Measurements from ENCODE around the gene COX7A2L.

The COX7A2L gene

GRCh38 chr2:42361728-42362283 is 789 bp upstream of the COX7A2L start:
- H3K9ac ChIP-seq (ENCODE audit: low read length), result peak overlapping the region; percentile 36; the same call in 1 of the 2 replicates
- H3K9me2 ChIP-seq (replicated peaks; ENCODE audit: insufficient read depth, low read length), result no peaks in the 10 kb centered on the region
- no peaks in the 10 kb centered on the region for H3K36me3 ChIP-seq (replicated peaks; ENCODE audit: insufficient read depth, low read length)
- TF ChIP-seq EZH2phosphoT487 (IDR thresholded peaks at IDR 0.05; ENCODE audit: low read length) (no peak), CTCF (IDR thresholded peaks at IDR 0.05; ENCODE audit: low read length) (no peak), EZH2 (optimal IDR thresholded peaks at IDR 0.05; ENCODE audit: low read depth, low read length) (no peak)
- H3K79me2 ChIP-seq (ENCODE audit: low read length), result peaks cover 42% of the 10 kb centered on the region
- no peaks in the 10 kb centered on the region for H3K27me3 ChIP-seq (replicated peaks; ENCODE audit: insufficient read depth, low read length)
- peaks cover 3% of the 10 kb centered on the region; the same call in 1 of the 2 replicates for H4K20me1 ChIP-seq (ENCODE audit: insufficient read depth, low read length)
- peak; percentile 12 for DNase-seq
- peak overlapping the region; percentile 67 for H2AFZ ChIP-seq (ENCODE audit: low read length)
- H3K9me3 ChIP-seq (replicated peaks; ENCODE audit: insufficient read depth, low read length), result no peaks in the 10 kb centered on the region
- H3K4me1 ChIP-seq (ENCODE audit: low read length), result peaks cover 14% of the 10 kb centered on the region
- peaks cover 14% of the 10 kb centered on the region for H3F3A ChIP-seq (ENCODE audit: insufficient read depth, low read length)
- H3K27ac ChIP-seq (ENCODE audit: low read length), result peak overlapping the region; percentile 86; the same call in 1 of the 2 replicates
- H3K4me2 ChIP-seq (ENCODE audit: low read depth, low read length), result peak overlapping the region; percentile 84
- peak overlapping the region; percentile 55 for H3K4me3 ChIP-seq (ENCODE audit: low read length)

- Histone ChIP-seq H3K27me3 (replicated peaks; ENCODE audit: insufficient read depth, low read length) (no peaks in the 10 kb centered on the region), H3K9me3 (replicated peaks; ENCODE audit: insufficient read depth, low read length) (no peaks in the 10 kb centered on the region), H4K20me1 (ENCODE audit: insufficient read depth, low read length) (peaks cover 3% of the 10 kb centered on the region; the same call in 1 of the 2 replicates), H3K36me3 (replicated peaks; ENCODE audit: insufficient read depth, low read length) (no peaks in the 10 kb centered on the region), H3K4me3 (ENCODE audit: low read length) (peak overlapping the region; percentile 71), H3K9ac (ENCODE audit: low read length) (peak overlapping the region; percentile 86), H3F3A (ENCODE audit: insufficient read depth, low read length) (peaks cover 14% of the 10 kb centered on the region), H3K27ac (ENCODE audit: low read length) (peak overlapping the region; percentile 86; the same call in 1 of the 2 replicates), H3K9me2 (replicated peaks; ENCODE audit: insufficient read depth, low read length) (no peaks in the 10 kb centered on the region), H3K4me1 (ENCODE audit: low read length) (peaks cover 11% of the 10 kb centered on the region), H2AFZ (ENCODE audit: low read length) (peak overlapping the region; percentile 49), H3K79me2 (ENCODE audit: low read length) (peaks cover 55% of the 10 kb centered on the region), H3K4me2 (ENCODE audit: low read depth, low read length) (peak overlapping the region; percentile 91)
- no peak for DNase-seq
- no peak for TF ChIP-seq EZH2phosphoT487 (IDR thresholded peaks at IDR 0.05; ENCODE audit: low read length)
- no peak for TF ChIP-seq CTCF (IDR thresholded peaks at IDR 0.05; ENCODE audit: low read length)
- no peak for TF ChIP-seq EZH2 (optimal IDR thresholded peaks at IDR 0.05; ENCODE audit: low read depth, low read length)
These were observed 526 bp downstream of the COX7A2L start for GRCh38 chr2:42360493-42360889.

- Histone ChIP-seq H3K9ac (ENCODE audit: low read length) (peak overlapping the region; percentile 86), H3K27me3 (replicated peaks; ENCODE audit: insufficient read depth, low read length) (no peaks in the 10 kb centered on the region), H3F3A (ENCODE audit: insufficient read depth, low read length) (peaks cover 14% of the 10 kb centered on the region), H3K4me3 (ENCODE audit: low read length) (peak overlapping the region; percentile 71), H3K36me3 (replicated peaks; ENCODE audit: insufficient read depth, low read length) (no peaks in the 10 kb centered on the region), H3K4me1 (ENCODE audit: low read length) (peaks cover 11% of the 10 kb centered on the region), H4K20me1 (ENCODE audit: insufficient read depth, low read length) (peaks cover 5% of the 10 kb centered on the region; the same call in 1 of the 2 replicates), H3K9me3 (replicated peaks; ENCODE audit: insufficient read depth, low read length) (no peaks in the 10 kb centered on the region), H3K79me2 (ENCODE audit: low read length) (peaks cover 59% of the 10 kb centered on the region), H3K27ac (ENCODE audit: low read length) (peak overlapping the region; percentile 86; the same call in 1 of the 2 replicates), H2AFZ (ENCODE audit: low read length) (0 out of 2 replicates have a peak overlapping the region, but pooled peaks have one; percentile 49), H3K4me2 (ENCODE audit: low read depth, low read length) (peak overlapping the region; percentile 91), H3K9me2 (replicated peaks; ENCODE audit: insufficient read depth, low read length) (no peaks in the 10 kb centered on the region)
- TF ChIP-seq EZH2phosphoT487 (IDR thresholded peaks at IDR 0.05; ENCODE audit: low read length) (no peak), CTCF (IDR thresholded peaks at IDR 0.05; ENCODE audit: low read length) (no peak), EZH2 (optimal IDR thresholded peaks at IDR 0.05; ENCODE audit: low read depth, low read length) (no peak)
- DNase-seq, result no peak
These were observed 993 bp downstream of the COX7A2L start for GRCh38 chr2:42359965-42360483.
